ENCODE measurements around the gene ECM1. TPM values are rescaled to one million over a fixed set of nuclear protein-coding genes. Genes with fewer than 3 reads are reported as not detected.
A peak's percentile ranks its signal among the peaks of the same experiment; 100 is the strongest.

ECM1 gene
- polyA plus RNA-seq, 3 donors = 10.9 to 15.7 (median 11.9) TPM

- no peak for DNase-seq (ENCODE audit: low read depth in 3 of 3, low spot score in 2 of 3)
Observed at GRCh38 chr1:150511985-150512660, 4.2 kb downstream of the ECM1 start.

- no peak for DNase-seq (ENCODE audit: low read depth in 3 of 3, low spot score in 2 of 3)
Observed at GRCh38 chr1:150512846-150513245, 4.9 kb downstream of the ECM1 start.

- no peak for DNase-seq (ENCODE audit: low read depth in 3 of 3, low spot score in 2 of 3)
Observed at GRCh38 chr1:150513351-150513791, 5.5 kb downstream of the ECM1 start.

- no peak for DNase-seq (ENCODE audit: low read depth in 3 of 3, low spot score in 2 of 3)
Observed at GRCh38 chr1:150514260-150514659, 6.4 kb downstream of the ECM1 start.

- DNase-seq (ENCODE audit: low read depth in 3 of 3, low spot score in 2 of 3) = no peak
Observed at GRCh38 chr1:150514913-150515327, 7.0 kb downstream of the ECM1 start.

GRCh38 chr1:150515328-150516049, 7.6 kb downstream of the ECM1 start, which contains the start of gene FALEC:
Gene FALEC (plus strand): TSS chr1:150515752.
- peak; percentile 77 to 91 (median 86) for DNase-seq (ENCODE audit: low read depth in 3 of 3, low spot score in 2 of 3)

- no peak for DNase-seq (ENCODE audit: low read depth in 3 of 3, low spot score in 2 of 3)
Observed at GRCh38 chr1:150516050-150516591, 8.2 kb downstream of the ECM1 start.

GRCh38 chr1:150516616-150517015, 8.7 kb downstream of the ECM1 start:
- DNase-seq (ENCODE audit: low read depth in 3 of 3, low spot score in 2 of 3) = no peak

GRCh38 chr1:150521196-150521968, 13.5 kb downstream of the ECM1 start:
- DNase-seq (ENCODE audit: low read depth in 3 of 3, low spot score in 2 of 3) = no peak

GRCh38 chr1:150525348-150525747, 17.4 kb downstream of the ECM1 start:
- no peak for DNase-seq (ENCODE audit: low read depth in 3 of 3, low spot score in 2 of 3)

- DNase-seq (ENCODE audit: low read depth in 3 of 3, low spot score in 2 of 3) = no peak
Observed at GRCh38 chr1:150528196-150528595, 20.3 kb downstream of the ECM1 start.

GRCh38 chr1:150529017-150529416, 21.1 kb downstream of the ECM1 start:
- DNase-seq (ENCODE audit: low read depth in 3 of 3, low spot score in 2 of 3) = no peak

- no peak for DNase-seq (ENCODE audit: low read depth in 3 of 3, low spot score in 2 of 3)
Observed at GRCh38 chr1:150530491-150531159, 22.7 kb downstream of the ECM1 start.

- DNase-seq (ENCODE audit: low read depth in 3 of 3, low spot score in 2 of 3) = no peak
Observed at GRCh38 chr1:150532860-150533259, 25.0 kb downstream of the ECM1 start.

- no peak for DNase-seq (ENCODE audit: low read depth in 3 of 3, low spot score in 2 of 3)
Observed at GRCh38 chr1:150534002-150534401, 26.1 kb downstream of the ECM1 start.

GRCh38 chr1:150535511-150536287, 27.8 kb downstream of the ECM1 start:
- no peak for DNase-seq (ENCODE audit: low read depth in 3 of 3, low spot score in 2 of 3)

GRCh38 chr1:150536836-150537731, 29.2 kb downstream of the ECM1 start:
- DNase-seq (ENCODE audit: low read depth in 3 of 3, low spot score in 2 of 3) = no peak

GRCh38 chr1:150537732-150538684, 30.1 kb downstream of the ECM1 start:
- DNase-seq (ENCODE audit: low read depth in 3 of 3, low spot score in 2 of 3) = no peak

Measured in right renal cortex interstitium (tissue), 3 donors.